ACC112 (cell line): ENCODE data around the gene CERT1.
"Not testable (repeated sequence)": the region's sequence is repeated elsewhere in the genome, so short reads cannot be mapped to it uniquely, and the experiment has no call there.

ENCODE experiments used
- H2AFZ ChIP-seq: fragments of 200-600 bp; sonication (generic); one replicate; pipeline ENCODE4 v1.6.0; 2017; ENCODE audit warnings: antibody characterized with exemption, low read length; ENCODE audit not compliant: unreplicated experiment
- H3K27ac ChIP-seq: fragments of 200-600 bp; sonication (generic); 2 replicates; pipeline ENCODE4 v1.5.1; 2014; ENCODE audit warnings: low read depth, mild to moderate bottlenecking, antibody characterized with exemption, low read length, moderate library complexity
- H3K27me3 ChIP-seq: fragments of 200-600 bp; sonication (generic); 2 replicates; pipeline ENCODE4 v1.6.1; 2014; ENCODE audit warnings: mild to moderate bottlenecking, antibody characterized with exemption, low read length, moderate library complexity, mixed read lengths; ENCODE audit not compliant: insufficient read depth
- H3K36me3 ChIP-seq: fragments of 200-600 bp; sonication (generic); 2 replicates; pipeline ENCODE4 v1.6.1; 2016; ENCODE audit warnings: mild to moderate bottlenecking, antibody characterized with exemption, low read length, moderate library complexity, mixed read lengths; ENCODE audit not compliant: insufficient read depth
- H3K4me1 ChIP-seq: fragments of 200-600 bp; sonication (generic); one replicate; pipeline ENCODE4 v1.6.1; 2016; ENCODE audit warnings: low read length, mixed read lengths; ENCODE audit not compliant: insufficient read depth, unreplicated experiment, control insufficient read depth
- H3K4me3 ChIP-seq: fragments of 200-600 bp; sonication (generic); 2 replicates; pipeline ENCODE4 v1.5.1; 2014; ENCODE audit warnings: mild to moderate bottlenecking, low read depth, low read length
- H3K79me2 ChIP-seq: fragments of 200-600 bp; sonication (generic); one replicate; pipeline ENCODE4 v1.6.0; 2016; ENCODE audit warnings: low read length; ENCODE audit not compliant: control insufficient read depth, unreplicated experiment, insufficient read depth

CERT1 gene

GRCh38 chr5:75509956-75510355, 1.5 kb downstream of the CERT1 start:
- Histone ChIP-seq H3K4me1 (peaks cover 31% of the 10 kb centered on the region), H3K79me2 (peaks cover 90% of the 10 kb centered on the region), H3K27me3 (no peaks in the 10 kb centered on the region), H3K27ac (peak overlapping the region; percentile 13; the same call in 1 of the 2 replicates), H3K4me3 (peak overlapping the region; percentile 84), H3K36me3 (peaks cover 9% of the 10 kb centered on the region; the same call in 1 of the 2 replicates), H2AFZ (no peak overlapping the region)

- no peaks in the 10 kb centered on the region for H3K27me3 ChIP-seq
- H3K4me1 ChIP-seq: peaks cover 29% of the 10 kb centered on the region
- no peak overlapping the region for H2AFZ ChIP-seq
- peaks cover 9% of the 10 kb centered on the region for H3K36me3 ChIP-seq
- peak overlapping the region; percentile 84 for H3K4me3 ChIP-seq
- no peak overlapping the region for H3K27ac ChIP-seq
- H3K79me2 ChIP-seq: peaks cover 88% of the 10 kb centered on the region
Observed at GRCh38 chr5:75509546-75509945, 1.9 kb downstream of the CERT1 start.

GRCh38 chr5:75507841-75508240, 3.6 kb downstream of the CERT1 start:
- Histone ChIP-seq H3K79me2 (peaks cover 78% of the 10 kb centered on the region), H2AFZ (no peak overlapping the region), H3K27me3 (no peaks in the 10 kb centered on the region), H3K36me3 (peaks cover 8% of the 10 kb centered on the region), H3K4me1 (peaks cover 14% of the 10 kb centered on the region), H3K4me3 (no peak overlapping the region), H3K27ac (no peak overlapping the region)

GRCh38 chr5:75505112-75505511, 6.3 kb downstream of the CERT1 start:
- peaks cover 12% of the 10 kb centered on the region for H3K4me1 ChIP-seq
- H3K4me3 ChIP-seq, H2AFZ ChIP-seq, H3K36me3 ChIP-seq, H3K27me3 ChIP-seq, H3K27ac ChIP-seq: not testable (repeated sequence)
- peaks cover 68% of the 10 kb centered on the region for H3K79me2 ChIP-seq

GRCh38 chr5:75498875-75499274, 12.6 kb downstream of the CERT1 start:
- H3K4me1 ChIP-seq, H3K4me3 ChIP-seq, H3K27me3 ChIP-seq, H2AFZ ChIP-seq, H3K27ac ChIP-seq: not testable (repeated sequence)
- Histone ChIP-seq H3K36me3 (peaks cover 15% of the 10 kb centered on the region), H3K79me2 (peaks cover 20% of the 10 kb centered on the region)

GRCh38 chr5:75498208-75498777, 13.1 kb downstream of the CERT1 start:
- Histone ChIP-seq H3K4me1 (no peaks in the 10 kb centered on the region), H3K27ac (no peak overlapping the region), H2AFZ (no peak overlapping the region), H3K36me3 (peaks cover 15% of the 10 kb centered on the region), H3K79me2 (peaks cover 17% of the 10 kb centered on the region), H3K27me3 (no peaks in the 10 kb centered on the region), H3K4me3 (no peak overlapping the region)

- peaks cover 14% of the 10 kb centered on the region for H3K79me2 ChIP-seq
- H3K4me1 ChIP-seq: no peaks in the 10 kb centered on the region
- H3K36me3 ChIP-seq: peaks cover 26% of the 10 kb centered on the region
Observed at GRCh38 chr5:75496026-75496425, 15.4 kb downstream of the CERT1 start.

GRCh38 chr5:75491621-75492020, 19.8 kb downstream of the CERT1 start:
- Histone ChIP-seq H3K27ac (no peak overlapping the region), H3K36me3 (peaks cover 35% of the 10 kb centered on the region), H2AFZ (no peak overlapping the region), H3K4me1 (no peaks in the 10 kb centered on the region), H3K4me3 (no peak overlapping the region), H3K79me2 (peaks cover 23% of the 10 kb centered on the region), H3K27me3 (no peaks in the 10 kb centered on the region)

More at GRCh38 chr5:75496026-75496425, 15.4 kb downstream of the CERT1 start:
- Histone ChIP-seq H3K4me3 (no peak overlapping the region), H3K27me3 (no peaks in the 10 kb centered on the region), H2AFZ (no peak overlapping the region), H3K27ac (no peak overlapping the region)

GRCh38 chr5:75489847-75490246, 21.6 kb downstream of the CERT1 start:
- not testable (repeated sequence) for H3K27ac ChIP-seq, H3K4me1 ChIP-seq, H3K4me3 ChIP-seq, H2AFZ ChIP-seq, H3K27me3 ChIP-seq
- H3K36me3 ChIP-seq: peaks cover 30% of the 10 kb centered on the region
- peaks cover 34% of the 10 kb centered on the region for H3K79me2 ChIP-seq

GRCh38 chr5:75484605-75485004, 26.8 kb downstream of the CERT1 start:
- H3K36me3 ChIP-seq: peaks cover 9% of the 10 kb centered on the region
- H2AFZ ChIP-seq: no peak overlapping the region
- no peak overlapping the region for H3K4me3 ChIP-seq
- peaks cover 60% of the 10 kb centered on the region for H3K79me2 ChIP-seq
- H3K27me3 ChIP-seq: no peaks in the 10 kb centered on the region
- H3K27ac ChIP-seq: no peak overlapping the region
- no peaks in the 10 kb centered on the region for H3K4me1 ChIP-seq

GRCh38 chr5:75482482-75482881, 28.9 kb downstream of the CERT1 start:
- Histone ChIP-seq H3K27ac (no peak overlapping the region), H3K36me3 (peaks cover 4% of the 10 kb centered on the region), H3K27me3 (no peaks in the 10 kb centered on the region), H3K79me2 (peaks cover 61% of the 10 kb centered on the region), H2AFZ (no peak overlapping the region), H3K4me3 (no peak overlapping the region), H3K4me1 (no peaks in the 10 kb centered on the region)
